Esophagus squamous epithelium (tissue), 4 donors: Measurements from ENCODE around the gene TMEM53.

Experiments
- POLR2A ChIP-seq, 4 donors: fragments of 450-650 bp; IDR thresholded peaks; one replicate each; pipeline ENCODE4 v1.6.1; 2017; ENCODE audit warnings: antibody characterized with exemption in 4 of 4, mild to moderate bottlenecking in 4 of 4, moderate library complexity in 3 of 4
- TF ChIP-seq, protein P1 (sequence below), 6 experiments: fragments of 450-650 bp in 4 of 6; fragments of 200-600 bp in 2 of 6; sonication (generic) in 2 of 6; IDR thresholded peaks; one replicate each; pipeline ENCODE4 v1.5.1; 2016 to 2019; ENCODE audit warnings: antibody characterized with exemption in 6 of 6, mild to moderate bottlenecking in 4 of 6, moderate library complexity in 4 of 6

DNA sequence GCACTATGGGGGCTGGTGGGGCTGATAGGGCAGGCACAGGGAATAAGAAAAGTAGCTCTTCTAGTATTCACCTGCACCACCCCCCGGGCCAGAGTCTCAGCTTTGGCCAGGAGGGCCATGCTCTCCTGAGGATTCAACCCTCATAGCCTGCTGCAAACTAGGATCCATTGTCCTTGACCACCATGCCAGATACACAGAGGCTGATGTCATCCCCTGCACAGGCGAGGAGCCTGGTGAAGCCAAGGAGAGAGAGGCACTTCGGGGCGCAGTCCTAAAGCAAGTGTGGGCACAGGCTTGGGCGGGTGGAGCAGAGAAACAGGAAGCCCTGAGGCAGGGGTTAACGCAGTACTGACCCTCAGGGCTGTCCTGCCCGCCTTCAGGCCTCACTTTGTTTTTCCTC is 29.5 kb downstream of the TMEM53 start:
- TF ChIP-seq, protein P1, sequence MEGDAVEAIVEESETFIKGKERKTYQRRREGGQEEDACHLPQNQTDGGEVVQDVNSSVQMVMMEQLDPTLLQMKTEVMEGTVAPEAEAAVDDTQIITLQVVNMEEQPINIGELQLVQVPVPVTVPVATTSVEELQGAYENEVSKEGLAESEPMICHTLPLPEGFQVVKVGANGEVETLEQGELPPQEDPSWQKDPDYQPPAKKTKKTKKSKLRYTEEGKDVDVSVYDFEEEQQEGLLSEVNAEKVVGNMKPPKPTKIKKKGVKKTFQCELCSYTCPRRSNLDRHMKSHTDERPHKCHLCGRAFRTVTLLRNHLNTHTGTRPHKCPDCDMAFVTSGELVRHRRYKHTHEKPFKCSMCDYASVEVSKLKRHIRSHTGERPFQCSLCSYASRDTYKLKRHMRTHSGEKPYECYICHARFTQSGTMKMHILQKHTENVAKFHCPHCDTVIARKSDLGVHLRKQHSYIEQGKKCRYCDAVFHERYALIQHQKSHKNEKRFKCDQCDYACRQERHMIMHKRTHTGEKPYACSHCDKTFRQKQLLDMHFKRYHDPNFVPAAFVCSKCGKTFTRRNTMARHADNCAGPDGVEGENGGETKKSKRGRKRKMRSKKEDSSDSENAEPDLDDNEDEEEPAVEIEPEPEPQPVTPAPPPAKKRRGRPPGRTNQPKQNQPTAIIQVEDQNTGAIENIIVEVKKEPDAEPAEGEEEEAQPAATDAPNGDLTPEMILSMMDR (IDR thresholded peaks at IDR 0.05): no peak
- TF ChIP-seq POLR2A (IDR thresholded peaks at IDR 0.05): no peak
